ENCODE data around the gene LAMC3. TPM values are rescaled to one million over a fixed set of nuclear protein-coding genes. Genes with fewer than 3 reads are reported as not detected.

LAMC3 gene
- total RNA-seq, 1 donor from 2014 or later = 26.4 TPM

- ATAC-seq = no peak
- intact Hi-C loops (cut with DNase I) = no loop called here
- no peak for TF ChIP-seq CTCF (IDR thresholded peaks at IDR 0.05)
Measured at GRCh38 chr9:131051592-131052517, 42.9 kb downstream of the LAMC3 start.

GRCh38 chr9:131053896-131054295 is 44.9 kb downstream of the LAMC3 start:
- ATAC-seq = no peak
- H3K4me1 ChIP-seq = no peaks in the 10 kb centered on the region
- peaks cover 9% of the 10 kb centered on the region for H3K27me3 ChIP-seq (ENCODE audit: low read depth)
- no peaks in the 10 kb centered on the region for H3K9me3 ChIP-seq
- intact Hi-C loops (cut with DNase I) = no loop called here
- TF ChIP-seq CTCF (IDR thresholded peaks at IDR 0.05) = no peak
- H3K4me3 ChIP-seq = no peak overlapping the region
- no peak for DNase-seq
- H3K27ac ChIP-seq = no peak overlapping the region
- H3K36me3 ChIP-seq = no peaks in the 10 kb centered on the region

More at GRCh38 chr9:131051592-131052517, 42.9 kb downstream of the LAMC3 start:
- H3K36me3 ChIP-seq = no peaks in the 10 kb centered on the region
- no peaks in the 10 kb centered on the region for H3K4me1 ChIP-seq
- DNase-seq = no peak
- no peak overlapping the region for H3K27ac ChIP-seq
- no peak overlapping the region for H3K4me3 ChIP-seq
- peaks cover 9% of the 10 kb centered on the region for H3K27me3 ChIP-seq (ENCODE audit: low read depth)
- no peaks in the 10 kb centered on the region for H3K9me3 ChIP-seq

GRCh38 chr9:131056781-131057506 is 48.0 kb downstream of the LAMC3 start:
- Histone ChIP-seq H3K27ac (no peak overlapping the region), H3K4me1 (no peaks in the 10 kb centered on the region), H3K9me3 (no peaks in the 10 kb centered on the region), H3K27me3 (ENCODE audit: low read depth) (peaks cover 9% of the 10 kb centered on the region), H3K36me3 (no peaks in the 10 kb centered on the region), H3K4me3 (no peak overlapping the region)
- TF ChIP-seq CTCF (IDR thresholded peaks at IDR 0.05) = no peak
- ATAC-seq (no peak), DNase-seq (no peak)
- intact Hi-C loops (cut with DNase I) = no loop called here

- no peaks in the 10 kb centered on the region for H3K36me3 ChIP-seq
- ATAC-seq (no peak), DNase-seq (no peak)
- no peaks in the 10 kb centered on the region for H3K4me1 ChIP-seq
- no peaks in the 10 kb centered on the region for H3K27me3 ChIP-seq (ENCODE audit: low read depth)
- no peak overlapping the region for H3K4me3 ChIP-seq
- no peak overlapping the region for H3K27ac ChIP-seq
- no peak for TF ChIP-seq CTCF (IDR thresholded peaks at IDR 0.05)
- H3K9me3 ChIP-seq = no peaks in the 10 kb centered on the region
- intact Hi-C loops (cut with DNase I) = no loop called here
Measured at GRCh38 chr9:131060900-131061630, 52.1 kb downstream of the LAMC3 start.

- no peaks in the 10 kb centered on the region for H3K27me3 ChIP-seq (ENCODE audit: low read depth)
- intact Hi-C loops (cut with DNase I) = no loop called here
- ATAC-seq = no peak
- no peaks in the 10 kb centered on the region for H3K9me3 ChIP-seq
- H3K4me1 ChIP-seq = no peaks in the 10 kb centered on the region
- H3K27ac ChIP-seq = no peak overlapping the region
- no peaks in the 10 kb centered on the region for H3K36me3 ChIP-seq
- DNase-seq = no peak
- no peak overlapping the region for H3K4me3 ChIP-seq
- no peak for TF ChIP-seq CTCF (IDR thresholded peaks at IDR 0.05)
Measured at GRCh38 chr9:131062969-131063368, 54.0 kb downstream of the LAMC3 start.
